ENCODE data around the gene TMA7.

TMA7 gene

DNA sequence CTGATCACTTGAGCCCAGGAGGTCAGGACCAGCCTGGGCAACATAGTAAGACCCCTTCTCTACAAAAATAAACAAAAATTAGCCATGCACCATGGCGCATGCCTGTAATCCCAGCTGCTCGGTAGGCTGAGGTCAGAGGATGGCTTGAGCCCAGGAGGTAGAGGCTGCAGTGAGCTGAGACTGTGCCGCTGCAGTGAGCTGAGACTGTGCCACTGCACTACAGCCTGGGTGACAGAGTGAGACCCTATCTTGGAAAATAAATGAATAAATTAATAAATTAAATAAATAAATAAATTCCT lies 53.1 kb downstream of the TMA7 start:
- peak in 2 of 51 donors; percentile 3 to 7 for DNase-seq

All from hypothalamus (tissue), 51 donors.